SU-DHL-6 (cell line): ENCODE results near the gene MDM4.

Experiments
- H2AFZ ChIP-seq: fragments of 200-600 bp; sonication (generic); 2 replicates; pipeline ENCODE4 v1.6.1; 2014; ENCODE audit warnings: low read depth, mild to moderate bottlenecking, moderate library complexity, mixed read lengths, antibody characterized with exemption, low read length; ENCODE audit not compliant: severe bottlenecking
- H3F3A ChIP-seq: fragments of 200-600 bp; shearing (Covaris generic); 2 replicates; pipeline ENCODE4 v1.6.0; 2016; ENCODE audit warnings: antibody characterized with exemption, mild to moderate bottlenecking; ENCODE audit not compliant: insufficient read depth
- H3K27ac ChIP-seq: fragments of 200-600 bp; sonication (generic); 2 replicates; pipeline ENCODE4 v1.5.1; 2016; ENCODE audit warnings: low read depth, mild to moderate bottlenecking, low read length, moderate library complexity, mixed read lengths
- H3K27me3 ChIP-seq: fragments of 200-600 bp; sonication (generic), shearing (Covaris generic); 2 replicates; pipeline ENCODE4 v1.6.0; 2014; ENCODE audit warnings: mild to moderate bottlenecking, low read length
- H3K36me3 ChIP-seq: fragments of 200-600 bp; sonication (generic); 2 replicates; pipeline ENCODE4 v1.6.1; 2014; ENCODE audit warnings: mild to moderate bottlenecking, low read length, mixed read lengths
- H3K4me2 ChIP-seq: fragments of 300-600, 200-600 bp; shearing (Covaris generic), sonication (generic); 2 replicates; pipeline ENCODE4 v1.6.0; 2014; ENCODE audit warnings: low read length, low read depth, mild to moderate bottlenecking; ENCODE audit not compliant: poor library complexity, severe bottlenecking
- H3K4me3 ChIP-seq: fragments of 200-600 bp; sonication (generic); 2 replicates; pipeline ENCODE4 v1.5.1; 2014; ENCODE audit warnings: antibody characterized with exemption, low read length, mild to moderate bottlenecking, mixed read lengths; ENCODE audit not compliant: insufficient read depth, poor library complexity, severe bottlenecking
- H3K79me2 ChIP-seq: fragments of 200-600 bp; sonication (generic); 2 replicates; pipeline ENCODE4 v1.6.1; 2014; ENCODE audit warnings: mild to moderate bottlenecking, low read length, moderate library complexity; ENCODE audit not compliant: insufficient read depth
- H3K9ac ChIP-seq: fragments of 200-600 bp; sonication (generic); 2 replicates; pipeline ENCODE4 v1.7.0; 2014; ENCODE audit warnings: mild to moderate bottlenecking, low read length
- H3K9me2 ChIP-seq: fragments of 200-600 bp; sonication (generic); replicated peaks from 2 replicates; pipeline ENCODE4 v1.6.1; 2014; ENCODE audit warnings: low read length; ENCODE audit not compliant: insufficient read depth
- H3K9me3 ChIP-seq: fragments of 200-600 bp; sonication (generic); 2 replicates; pipeline ENCODE4 v1.6.1; 2014; ENCODE audit warnings: low read length, mixed read lengths; ENCODE audit not compliant: insufficient read depth
- H4K20me1 ChIP-seq: fragments of 200-600 bp; sonication (generic); 2 replicates; pipeline ENCODE4 v1.6.1; 2014; ENCODE audit warnings: low read depth, mild to moderate bottlenecking, antibody characterized with exemption, low read length, moderate library complexity, mixed read lengths
- EZH2phosphoT487 ChIP-seq: fragments of 200-600 bp; sonication (generic), shearing (Covaris generic); conservative IDR thresholded peaks from 2 replicates; pipeline ENCODE4 v1.6.1; 2018; ENCODE audit warnings: mild to moderate bottlenecking, antibody characterized with exemption, low read length, moderate library complexity, mixed read lengths
- TF ChIP-seq, protein P1 (sequence below): fragments of 200-600 bp; sonication (generic); IDR thresholded peaks from one replicate; pipeline ENCODE4 v1.5.1; 2017; ENCODE audit warnings: antibody characterized with exemption, mild to moderate bottlenecking, low read length, moderate library complexity; ENCODE audit not compliant: insufficient read depth, poor library complexity, severe bottlenecking

Gene MDM4

GRCh38 chr1:204524986-204525385, 8.8 kb downstream of the MDM4 start:
- Histone ChIP-seq H3K36me3 (peaks cover 19% of the 10 kb centered on the region), H3K27me3 (no peaks in the 10 kb centered on the region), H3K9ac (no peak overlapping the region), H3K9me3 (no peaks in the 10 kb centered on the region), H3K4me3 (no peak overlapping the region), H3K9me2 (no peaks in the 10 kb centered on the region), H3K27ac (no peak overlapping the region), H3K4me2 (no peak overlapping the region), H4K20me1 (peaks cover 18% of the 10 kb centered on the region), H3F3A (peaks cover 18% of the 10 kb centered on the region), H3K79me2 (peaks cover 58% of the 10 kb centered on the region), H2AFZ (no peak overlapping the region)
- no peak for TF ChIP-seq EZH2phosphoT487
- TF ChIP-seq, protein P1, sequence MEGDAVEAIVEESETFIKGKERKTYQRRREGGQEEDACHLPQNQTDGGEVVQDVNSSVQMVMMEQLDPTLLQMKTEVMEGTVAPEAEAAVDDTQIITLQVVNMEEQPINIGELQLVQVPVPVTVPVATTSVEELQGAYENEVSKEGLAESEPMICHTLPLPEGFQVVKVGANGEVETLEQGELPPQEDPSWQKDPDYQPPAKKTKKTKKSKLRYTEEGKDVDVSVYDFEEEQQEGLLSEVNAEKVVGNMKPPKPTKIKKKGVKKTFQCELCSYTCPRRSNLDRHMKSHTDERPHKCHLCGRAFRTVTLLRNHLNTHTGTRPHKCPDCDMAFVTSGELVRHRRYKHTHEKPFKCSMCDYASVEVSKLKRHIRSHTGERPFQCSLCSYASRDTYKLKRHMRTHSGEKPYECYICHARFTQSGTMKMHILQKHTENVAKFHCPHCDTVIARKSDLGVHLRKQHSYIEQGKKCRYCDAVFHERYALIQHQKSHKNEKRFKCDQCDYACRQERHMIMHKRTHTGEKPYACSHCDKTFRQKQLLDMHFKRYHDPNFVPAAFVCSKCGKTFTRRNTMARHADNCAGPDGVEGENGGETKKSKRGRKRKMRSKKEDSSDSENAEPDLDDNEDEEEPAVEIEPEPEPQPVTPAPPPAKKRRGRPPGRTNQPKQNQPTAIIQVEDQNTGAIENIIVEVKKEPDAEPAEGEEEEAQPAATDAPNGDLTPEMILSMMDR, result no peak

DNA sequence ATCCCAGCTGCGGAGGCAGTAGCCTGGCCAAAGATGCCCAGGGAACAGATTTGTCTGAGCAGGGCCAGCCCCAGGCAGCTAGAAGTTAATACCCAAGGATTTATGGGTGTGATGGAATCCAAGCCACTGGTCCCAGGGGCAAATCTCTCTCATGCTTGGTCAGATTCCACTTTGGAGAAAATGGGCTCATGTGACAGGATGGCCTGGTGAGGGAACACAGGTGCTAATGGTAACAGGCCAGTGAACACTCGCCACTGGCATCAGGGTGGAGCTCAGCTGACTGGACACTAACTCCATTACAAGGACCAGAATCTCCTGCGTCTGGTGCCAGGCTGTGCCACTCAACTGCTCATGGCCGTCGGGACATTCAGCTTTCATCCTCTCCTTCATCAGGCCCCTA, 12.0 kb downstream of the MDM4 start:
- H3K9me2 ChIP-seq, result no peaks in the 10 kb centered on the region
- H3K4me2 ChIP-seq, result no peak overlapping the region
- TF ChIP-seq, protein P1, result no peak
- no peak for TF ChIP-seq EZH2phosphoT487
- no peak overlapping the region for H3K27ac ChIP-seq
- no peaks in the 10 kb centered on the region for H3K27me3 ChIP-seq
- H3K36me3 ChIP-seq, result peaks cover 28% of the 10 kb centered on the region
- H3K9ac ChIP-seq, result no peak overlapping the region
- H3K9me3 ChIP-seq, result no peaks in the 10 kb centered on the region
- H2AFZ ChIP-seq, result no peak overlapping the region
- H3K4me3 ChIP-seq, result no peak overlapping the region
- H3F3A ChIP-seq, result peaks cover 4% of the 10 kb centered on the region; the same call in 1 of the 2 replicates
- H3K79me2 ChIP-seq, result peaks cover 29% of the 10 kb centered on the region
- H4K20me1 ChIP-seq, result peaks cover 7% of the 10 kb centered on the region; the same call in 1 of the 2 replicates

GRCh38 chr1:204528677-204529076, 12.5 kb downstream of the MDM4 start:
- no peak overlapping the region for H3K9ac ChIP-seq
- H3K9me3 ChIP-seq, result no peaks in the 10 kb centered on the region
- peaks cover 28% of the 10 kb centered on the region for H3K36me3 ChIP-seq
- peaks cover 25% of the 10 kb centered on the region for H3K79me2 ChIP-seq
- H3K4me3 ChIP-seq, result no peak overlapping the region
- peaks cover 4% of the 10 kb centered on the region; the same call in 1 of the 2 replicates for H3F3A ChIP-seq
- H3K9me2 ChIP-seq, result no peaks in the 10 kb centered on the region
- no peak overlapping the region for H3K4me2 ChIP-seq
- H3K27ac ChIP-seq, result no peak overlapping the region
- peaks cover 7% of the 10 kb centered on the region; the same call in 1 of the 2 replicates for H4K20me1 ChIP-seq
- H3K27me3 ChIP-seq, result no peaks in the 10 kb centered on the region
- TF ChIP-seq, protein P1, result no peak
- no peak for TF ChIP-seq EZH2phosphoT487
- H2AFZ ChIP-seq, result no peak overlapping the region
